PC-3 (cell line): ENCODE data around the gene VTN. TPM values are rescaled to one million over a fixed set of nuclear protein-coding genes. Genes with fewer than 3 reads are reported as not detected.
A peak's percentile ranks its signal among the peaks of the same experiment; 100 is the strongest.

Source experiments
- ATAC-seq: fragments of 200-7000 bp; cut with Tn5 transposase; 2 replicates; pipeline ENCODE4 v1.9.1; 2020; ENCODE audit warnings: mild to moderate bottlenecking, moderate library complexity
- BruUV-seq: library from RNA; stranded (reverse); fragments of 400-500 nt; replicated peaks from 2 replicates; lab custom pipeline; 2021; lab: Mats Ljungman, UMichigan
- CTCF ChIA-PET: fragments of 300-600 bp; sonication (Branson Sonifier 250); formaldehyde crosslinking; loops from one replicate; lab custom pipeline; 2022; ENCODE audit warnings: antibody characterized with exemption; lab: Charles Lee
- POLR2A ChIA-PET: fragments of 300-600 bp; sonication (Branson Sonifier 250); formaldehyde crosslinking; loops from one replicate; lab custom pipeline; 2022; ENCODE audit warnings: antibody characterized with exemption; ENCODE audit not compliant: unreplicated experiment; lab: Charles Lee
- DNase-seq: peaks from one replicate; pipeline ENCODE4 v3.0.0-alpha.2; 2015
- H2AFZ ChIP-seq: fragments of 300-600 bp; sonication (generic); 2 replicates; pipeline ENCODE4 v1.6.0; 2016; ENCODE audit warnings: antibody characterized with exemption, low read length
- H3F3A ChIP-seq: fragments of 300-600 bp; sonication (generic); one replicate; pipeline ENCODE4 v1.6.0; 2017; ENCODE audit warnings: antibody characterized with exemption, low read length, control low read depth, mild to moderate bottlenecking; ENCODE audit not compliant: unreplicated experiment
- H3K27ac ChIP-seq: fragments of 300-600 bp; sonication (generic); 2 replicates; pipeline ENCODE4 v1.5.1; 2016; ENCODE audit warnings: mild to moderate bottlenecking, low read length
- H3K27me3 ChIP-seq: fragments of 300-600 bp; sonication (generic); 2 replicates; pipeline ENCODE4 v1.6.1; 2016; ENCODE audit warnings: low read length, mixed read lengths
- H3K36me3 ChIP-seq: fragments of 300-600 bp; sonication (generic); 2 replicates; pipeline ENCODE4 v1.6.1; 2016; ENCODE audit warnings: low read depth, mixed run types, low read length, mixed read lengths
- H3K4me1 ChIP-seq: fragments of 300-600 bp; sonication (generic); 2 replicates; pipeline ENCODE4 v1.5.1; 2016; ENCODE audit warnings: low read length; ENCODE audit not compliant: insufficient read depth
- H3K4me2 ChIP-seq: fragments of 300-600 bp; sonication (generic); 2 replicates; pipeline ENCODE4 v1.6.0; 2016; ENCODE audit warnings: low read length
- H3K4me3 ChIP-seq: fragments of 300-600 bp; sonication (generic); 2 replicates; pipeline ENCODE4 v1.5.1; 2016; ENCODE audit warnings: mild to moderate bottlenecking, low read length, mixed read lengths
- H3K79me2 ChIP-seq: fragments of 300-600 bp; sonication (generic); 2 replicates; pipeline ENCODE4 v1.6.1; 2017; ENCODE audit warnings: low read length, mixed read lengths
- H3K9ac ChIP-seq: fragments of 300-600 bp; sonication (generic); 2 replicates; pipeline ENCODE4 v1.6.0; 2016; ENCODE audit warnings: mild to moderate bottlenecking, low read length
- H3K9me2 ChIP-seq: fragments of 300-600 bp; sonication (generic); replicated peaks from 2 replicates; pipeline ENCODE4 v1.6.1; 2016; ENCODE audit warnings: mixed run types, low read length, mixed read lengths
- H3K9me3 ChIP-seq: fragments of 300-600 bp; sonication (generic); 2 replicates; pipeline ENCODE4 v1.6.1; 2016; ENCODE audit warnings: low read length, mixed read lengths
- H4K20me1 ChIP-seq: fragments of 300-600 bp; sonication (generic); 2 replicates; pipeline ENCODE4 v1.6.1; 2016; ENCODE audit warnings: low read length, mixed read lengths
- CTCF ChIP-seq: fragments of 300-600 bp; sonication (generic); conservative IDR thresholded peaks from 2 replicates; pipeline ENCODE4 v1.5.1; 2017; ENCODE audit warnings: antibody characterized with exemption, low read depth, mild to moderate bottlenecking, low read length
- EZH2 ChIP-seq: fragments of 300-600 bp; sonication (generic); IDR thresholded peaks from one replicate; pipeline ENCODE4 v1.6.1; 2017; ENCODE audit warnings: antibody characterized with exemption, mild to moderate bottlenecking, low read length; ENCODE audit not compliant: unreplicated experiment
- EZH2phosphoT487 ChIP-seq: fragments of 300-600 bp; sonication (generic); IDR thresholded peaks from 2 replicates; pipeline ENCODE4 v1.6.1; 2018; ENCODE audit warnings: mild to moderate bottlenecking, antibody characterized with exemption, low read length, borderline replicate concordance
- intact Hi-C: fragments of 100-400 bp; cut with micrococcal nuclease; formaldehyde crosslinking; loops from 2 replicates; pipeline ENCODE4 v1.9.0; 2023
- total RNA-seq: library from RNA; depleted of rRNA; stranded (reverse); fragments of >200 nt; gene quantifications from 2 replicates; pipeline ENCODE4 v1.2.3, GENCODE V29; 2014

Gene VTN
- total RNA-seq, 1 experiment from 2014 or later = not detected

GRCh38 chr17:28338056-28338768, 31.9 kb downstream of the VTN start:
- Histone ChIP-seq H3K4me3 (no peak overlapping the region), H3F3A (no peaks in the 10 kb centered on the region), H3K27ac (no peak overlapping the region), H3K9ac (no peak overlapping the region), H3K79me2 (peaks cover 58% of the 10 kb centered on the region), H2AFZ (no peak overlapping the region), H3K9me3 (no peaks in the 10 kb centered on the region), H3K9me2 (no peaks in the 10 kb centered on the region), H4K20me1 (0 out of 2 replicates have a peak, but pooled peaks cover 6% of the 10 kb centered on the region), H3K4me1 (peaks cover 25% of the 10 kb centered on the region), H3K36me3 (no peaks in the 10 kb centered on the region), H3K4me2 (peak overlapping the region; percentile 56), H3K27me3 (no peaks in the 10 kb centered on the region)
- intact Hi-C loops = no loop called here
- ATAC-seq (no peak), DNase-seq (peak; percentile 14)
- ChIA-PET POLR2A (interaction anchor here (0.8 kb wide), 1 partner anchor 132 kb away, joined by 6 read pairs; no protein-coding TSS in a partner anchor), CTCF (no interaction called here)
- no peak for TF ChIP-seq EZH2phosphoT487
- no TSS peak for BruUV-seq

GRCh38 chr17:28335959-28336871, 33.9 kb downstream of the VTN start:
- TSS peak; percentile 55 for BruUV-seq
- DNase-seq (peak; percentile 70), ATAC-seq (peak; percentile 22)
- Histone ChIP-seq H3K27ac (peak overlapping the region; percentile 78), H4K20me1 (0 out of 2 replicates have a peak, but pooled peaks cover 6% of the 10 kb centered on the region), H3K36me3 (no peaks in the 10 kb centered on the region), H3K4me2 (peak overlapping the region; percentile 91), H3K9ac (peak overlapping the region; percentile 91), H3K79me2 (peaks cover 60% of the 10 kb centered on the region), H3F3A (no peaks in the 10 kb centered on the region), H3K4me3 (peak overlapping the region; percentile 97), H3K4me1 (peaks cover 25% of the 10 kb centered on the region), H3K9me2 (no peaks in the 10 kb centered on the region), H3K27me3 (no peaks in the 10 kb centered on the region), H3K9me3 (no peaks in the 10 kb centered on the region), H2AFZ (peak overlapping the region; percentile 78)
- intact Hi-C loops = loop anchor here (1.0 kb wide), 1 partner anchor 21 kb away; the partner anchor contains the start of gene POLDIP2
- TF ChIP-seq CTCF = no peak
- no peak for TF ChIP-seq EZH2
- TF ChIP-seq EZH2phosphoT487 = no peak
- ChIA-PET CTCF (interaction anchor here (0.6 to 1.4 kb wide), 3 partner anchors 11 to 87 kb away, joined by 3 to 6 read pairs (median 5); partner anchors contain the start of gene POLDIP2), POLR2A (interaction anchor here (0.6 to 2.3 kb wide), 5 partner anchors 11 to 108 kb away, joined by 3 to 14 read pairs (median 4); partner anchors contain the start of gene POLDIP2)
